GM19023 (cell line): ENCODE results near the gene ZNF32.

Experiments
- ATAC-seq: cut with Tn5 transposase; IDR thresholded peaks from one replicate; pipeline ENCODE4 v1.9.1; 2021; ENCODE audit warnings: mild to moderate bottlenecking, moderate library complexity; ENCODE audit not compliant: unreplicated experiment

Gene ZNF32

DNA sequence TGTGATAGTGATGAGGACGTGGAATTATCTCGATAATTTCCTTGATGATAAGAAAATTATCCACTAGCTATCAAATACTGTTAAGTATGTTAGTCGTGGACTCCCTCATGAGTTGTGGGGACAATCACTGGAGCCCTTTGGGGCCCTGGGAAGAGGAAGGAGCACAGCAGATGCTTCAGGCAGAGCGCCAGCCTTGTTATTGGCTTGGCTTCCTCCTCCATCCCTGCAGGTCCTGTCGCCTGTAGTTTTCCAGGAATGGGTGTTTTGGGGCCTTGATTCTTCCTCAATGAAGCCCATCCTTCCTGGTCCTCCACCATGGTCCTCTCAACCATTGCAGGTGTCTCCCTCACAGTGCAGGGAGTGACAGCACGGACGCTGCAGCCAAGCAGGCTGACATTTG lies 32.5 kb upstream of the ZNF32 start:
- ATAC-seq = no peak

DNA sequence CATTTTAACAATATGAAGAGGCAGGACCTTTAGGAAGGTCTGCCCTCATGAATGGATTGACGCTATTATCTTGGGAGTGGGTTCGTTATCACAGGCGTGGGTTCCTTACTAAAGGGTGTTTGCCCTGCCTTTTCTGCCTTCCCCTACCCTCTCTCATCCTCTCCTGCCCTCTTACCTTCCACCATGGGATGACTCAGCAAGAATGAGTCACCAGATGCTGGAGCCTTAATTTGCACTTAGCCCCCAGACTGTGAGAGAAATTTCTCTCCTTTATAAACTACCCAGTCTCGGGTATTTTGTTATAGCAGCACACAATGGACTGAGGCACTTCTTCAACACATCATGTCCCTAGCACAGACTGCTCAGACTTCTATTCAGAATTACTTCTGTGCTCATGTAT lies 31.4 kb upstream of the ZNF32 start:
- ATAC-seq = no peak

DNA sequence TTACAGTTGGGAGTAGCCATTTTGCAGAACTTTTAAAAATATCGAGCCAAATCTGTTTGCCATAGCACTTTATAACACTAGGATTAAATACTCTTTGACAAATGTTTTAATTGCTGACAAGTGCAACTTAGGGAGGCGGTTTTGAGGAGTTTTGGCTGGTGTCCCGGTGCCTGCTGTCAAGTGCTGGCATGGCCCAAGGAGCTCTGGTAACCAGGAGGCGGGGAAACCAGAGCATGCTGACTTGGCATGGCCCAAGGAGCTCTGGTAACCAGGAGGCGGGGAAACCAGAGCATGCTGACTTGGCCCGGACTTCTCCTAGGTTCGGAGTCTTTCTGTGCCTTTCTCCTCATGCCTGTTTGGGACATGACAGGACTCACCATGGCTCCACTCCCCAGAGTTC lies 30.8 kb upstream of the ZNF32 start:
- ATAC-seq = no peak

DNA sequence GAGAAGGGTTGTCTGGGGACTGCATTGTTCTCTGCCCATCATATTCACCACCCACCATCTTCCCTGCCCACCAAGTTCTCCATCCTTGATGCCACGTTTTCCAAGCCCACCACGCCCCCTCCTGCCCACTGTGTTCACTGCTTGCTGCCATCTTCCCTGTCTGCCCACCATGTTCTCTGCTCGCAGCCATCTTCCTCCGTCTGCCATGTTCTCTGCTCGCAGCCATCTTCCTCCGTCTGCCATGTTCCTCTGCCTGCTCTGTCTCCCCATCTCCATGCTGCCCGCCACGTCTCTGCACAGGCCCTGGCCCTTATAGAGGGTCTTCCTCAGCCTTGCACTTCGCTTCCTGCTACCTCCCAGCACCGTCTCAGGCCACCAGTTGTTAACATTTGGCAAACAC lies 30.0 kb upstream of the ZNF32 start:
- no peak for ATAC-seq

DNA sequence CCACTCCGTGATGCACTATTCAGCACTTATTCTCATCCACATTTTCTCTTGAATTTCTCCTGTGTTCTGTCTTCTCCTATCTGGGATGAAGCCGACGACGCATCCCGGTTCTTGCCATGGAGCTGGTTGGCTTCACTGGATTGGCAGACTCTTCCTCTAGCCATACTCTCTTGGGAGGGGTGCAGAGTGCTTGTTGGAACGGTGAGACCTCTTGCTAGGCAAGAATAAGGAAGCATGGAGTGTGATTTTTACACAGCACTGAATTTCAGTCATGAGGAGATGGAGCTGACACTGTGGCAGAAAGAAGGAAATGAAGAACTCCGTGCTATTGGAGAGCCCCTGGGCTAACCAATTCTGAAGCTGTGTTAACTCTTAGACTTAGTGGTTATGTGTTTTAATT lies 28.2 kb upstream of the ZNF32 start:
- no peak for ATAC-seq

DNA sequence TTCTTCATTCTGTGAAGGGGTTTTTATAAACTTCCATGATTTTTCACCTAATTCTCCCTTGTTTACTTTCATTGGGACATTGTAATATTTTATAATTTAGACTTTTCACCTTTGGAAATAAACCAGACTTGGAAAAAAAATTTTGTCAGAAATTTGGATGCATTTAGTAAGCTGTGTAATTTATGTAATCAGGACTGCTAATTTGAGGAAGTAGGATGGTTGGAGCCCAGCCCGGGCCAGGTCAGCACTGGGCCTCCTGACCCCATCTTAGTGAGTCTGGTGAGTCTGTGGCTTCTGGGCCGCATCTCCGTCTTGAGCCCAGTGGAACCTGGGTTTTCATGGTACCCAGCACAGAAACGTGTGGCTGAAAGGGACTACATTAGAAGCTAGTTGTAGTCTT lies 27.6 kb upstream of the ZNF32 start:
- no peak for ATAC-seq

DNA sequence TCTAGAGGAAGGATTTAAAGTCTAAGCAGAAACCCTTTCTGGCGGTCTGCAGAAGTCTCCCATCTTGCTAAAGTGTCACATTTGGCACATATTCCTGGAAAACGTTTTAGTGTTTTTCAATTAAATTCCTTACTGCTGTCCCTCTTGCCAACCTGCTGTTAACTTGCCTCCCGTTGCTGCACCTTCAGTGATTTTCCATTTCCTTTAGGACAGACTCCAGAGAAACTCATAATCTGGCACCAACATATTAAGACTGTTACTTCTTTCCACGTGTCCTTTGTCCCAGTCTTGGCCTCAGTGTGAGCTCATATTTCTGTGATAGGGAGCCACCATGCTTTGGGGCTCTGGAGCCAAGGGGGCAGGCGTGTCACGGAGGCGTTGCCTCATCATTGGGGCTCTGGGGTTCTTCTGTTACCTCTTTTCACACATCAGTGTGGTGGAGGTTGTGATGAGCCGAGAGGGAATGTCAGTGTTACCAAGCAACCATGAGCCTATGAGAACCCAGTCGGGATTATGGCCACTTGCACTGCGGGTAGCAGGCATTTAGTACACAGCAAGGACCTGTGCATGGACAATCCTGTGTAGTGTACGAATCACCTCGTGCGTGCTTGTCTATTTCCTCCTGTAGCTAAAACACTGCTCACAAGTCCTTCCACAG lies 26.0 kb upstream of the ZNF32 start:
- ATAC-seq = no peak

DNA sequence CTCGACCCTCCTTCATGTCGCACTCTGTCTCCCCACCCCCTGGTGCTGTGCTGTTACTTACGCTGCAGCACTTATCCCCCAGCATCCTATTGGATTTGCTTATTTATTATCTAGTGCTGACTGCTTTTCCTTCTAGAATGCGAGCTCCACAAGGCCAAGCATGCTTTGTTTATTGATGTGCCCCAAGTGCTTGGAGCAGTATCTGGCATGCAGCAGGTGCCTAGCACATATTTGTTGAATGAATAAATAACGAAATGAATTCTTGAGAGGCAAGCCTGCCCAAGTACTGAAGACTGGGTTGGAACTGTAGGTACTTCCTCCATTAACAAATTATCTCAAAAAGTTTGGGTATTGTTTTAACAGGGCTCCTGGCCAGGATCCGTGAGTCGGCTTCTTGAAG lies 24.8 kb upstream of the ZNF32 start:
- ATAC-seq = no peak

DNA sequence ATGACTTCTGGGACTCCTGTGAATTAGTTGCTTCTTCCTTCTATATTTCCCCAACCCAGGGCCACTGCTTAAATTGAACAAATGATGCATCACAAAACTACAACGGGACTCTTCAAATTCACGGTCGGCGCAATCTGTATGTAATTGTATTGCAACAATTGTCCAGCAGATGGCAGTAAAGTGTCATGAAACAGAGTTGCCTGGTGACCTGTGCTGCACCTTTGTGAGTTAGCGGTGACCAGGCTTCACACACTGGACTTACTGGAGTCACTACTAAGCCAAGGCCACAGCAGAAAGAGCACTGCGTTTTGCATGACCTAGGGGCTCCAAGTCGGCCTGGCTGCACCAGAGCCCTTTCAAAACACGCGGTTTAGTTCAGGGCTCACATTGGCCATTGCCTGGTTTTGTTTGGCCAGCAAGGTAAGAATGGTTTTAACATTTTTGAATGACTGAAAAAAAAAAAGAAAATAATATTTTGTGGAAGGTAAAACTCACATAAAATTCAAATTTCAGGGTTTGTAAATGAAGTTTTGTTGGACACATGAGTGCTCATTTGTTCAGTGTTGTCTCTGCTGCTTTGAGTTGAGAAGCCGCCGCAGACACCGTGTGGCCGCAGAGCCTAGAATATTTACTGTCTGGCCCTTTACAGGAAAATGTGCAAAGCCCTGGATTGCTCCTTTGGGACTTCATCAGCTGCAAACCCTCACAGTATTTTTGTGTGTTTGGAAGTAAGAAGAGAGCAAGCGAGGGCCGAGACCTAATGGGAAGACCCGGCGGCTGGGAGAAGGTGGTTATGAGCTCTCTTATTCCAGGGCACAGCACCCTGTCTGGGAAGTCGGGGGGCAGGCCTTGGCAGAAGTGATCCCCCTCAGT lies 23.2 kb upstream of the ZNF32 start:
- no peak for ATAC-seq

DNA sequence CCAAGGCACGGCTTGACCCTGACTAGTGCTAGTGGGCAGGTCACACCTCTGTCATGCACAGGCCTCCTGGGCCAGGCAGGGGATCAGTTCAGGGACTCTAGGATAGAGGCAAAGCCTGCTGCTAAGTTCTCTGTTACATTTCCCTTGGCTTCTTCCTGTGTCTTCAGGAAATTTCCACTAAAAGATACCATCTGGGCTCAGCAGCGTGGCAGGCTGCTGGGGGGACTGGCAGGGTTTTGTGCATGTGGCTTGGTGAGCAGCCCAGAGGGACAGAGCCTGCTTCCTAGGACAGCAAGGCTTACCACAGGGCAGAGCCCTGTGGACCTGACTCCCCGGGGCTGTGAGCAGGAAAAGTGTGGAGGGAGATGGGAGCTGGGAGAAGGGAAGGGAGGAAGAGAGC lies 20.7 kb upstream of the ZNF32 start:
- no peak for ATAC-seq

DNA sequence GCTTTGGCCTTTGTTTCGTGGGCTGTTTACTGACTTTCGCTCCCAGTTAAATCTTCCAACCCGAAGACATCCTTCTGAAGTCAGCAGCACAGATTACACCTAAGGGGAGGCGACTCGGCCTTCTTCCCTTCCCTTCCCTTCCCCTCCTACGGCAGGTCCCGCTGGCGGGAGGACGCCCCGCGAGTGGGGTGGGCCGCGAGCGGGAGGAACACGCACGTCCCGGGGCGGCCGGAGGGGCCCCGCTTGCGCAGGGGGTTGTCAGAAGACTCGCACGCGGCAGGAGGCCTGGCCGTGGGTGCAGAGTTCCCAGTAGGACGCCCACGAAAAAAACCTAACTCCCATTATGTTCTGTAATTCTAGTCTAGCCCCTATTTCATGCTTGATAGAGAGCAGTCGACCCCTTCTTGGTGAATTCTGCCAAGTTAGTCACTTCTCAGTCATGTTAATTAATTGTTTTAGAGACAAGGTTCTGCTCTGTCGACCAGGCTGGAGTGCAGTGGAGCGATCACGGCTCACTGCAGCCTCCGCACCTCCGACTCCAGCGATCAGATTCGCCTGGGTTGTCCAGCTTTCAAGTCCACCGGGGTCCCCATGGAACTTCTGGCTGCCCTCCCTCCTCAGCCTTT lies 19.2 kb upstream of the ZNF32 start:
- ATAC-seq = no peak

DNA sequence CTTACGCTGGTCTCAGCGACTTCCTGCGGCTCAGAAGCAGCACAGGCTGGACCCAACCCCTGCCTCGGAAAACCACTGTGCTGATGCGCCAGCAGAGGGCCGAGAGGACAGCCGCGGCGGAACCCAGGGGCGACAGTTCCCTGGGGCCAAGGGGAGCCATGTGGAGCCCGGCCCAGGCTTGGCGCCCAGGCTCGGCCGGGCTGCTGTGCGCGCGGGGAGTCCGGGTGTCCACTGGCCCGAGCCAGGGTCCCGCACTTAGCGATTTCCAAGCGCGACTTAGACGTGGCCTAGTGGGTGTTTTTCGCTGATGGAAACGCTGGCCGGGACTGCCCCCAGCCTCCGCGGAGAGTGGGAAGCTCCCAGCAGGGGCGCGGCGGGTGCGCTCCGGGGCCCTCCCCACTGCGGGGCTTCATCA lies 18.6 kb upstream of the ZNF32 start:
- ATAC-seq = no peak

DNA sequence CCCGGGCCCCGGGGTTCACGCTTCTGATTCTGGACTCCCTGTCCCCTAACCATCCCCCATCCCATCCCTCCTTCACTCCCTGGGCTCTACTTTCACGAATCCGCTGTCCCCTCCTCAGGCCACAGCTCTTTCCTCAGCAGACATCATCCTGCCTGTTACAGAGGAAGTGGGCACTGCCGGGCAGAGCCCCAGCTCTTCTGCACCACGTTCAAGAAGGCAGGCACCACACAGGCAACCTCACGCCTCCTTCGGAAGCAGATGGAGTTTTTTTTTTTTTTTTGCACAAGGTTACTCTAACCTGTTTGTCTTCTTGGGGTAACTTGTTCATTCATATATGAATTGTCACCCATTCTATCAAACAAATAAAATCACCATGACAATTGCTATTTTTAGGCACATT lies 17.9 kb upstream of the ZNF32 start:
- no peak for ATAC-seq

DNA sequence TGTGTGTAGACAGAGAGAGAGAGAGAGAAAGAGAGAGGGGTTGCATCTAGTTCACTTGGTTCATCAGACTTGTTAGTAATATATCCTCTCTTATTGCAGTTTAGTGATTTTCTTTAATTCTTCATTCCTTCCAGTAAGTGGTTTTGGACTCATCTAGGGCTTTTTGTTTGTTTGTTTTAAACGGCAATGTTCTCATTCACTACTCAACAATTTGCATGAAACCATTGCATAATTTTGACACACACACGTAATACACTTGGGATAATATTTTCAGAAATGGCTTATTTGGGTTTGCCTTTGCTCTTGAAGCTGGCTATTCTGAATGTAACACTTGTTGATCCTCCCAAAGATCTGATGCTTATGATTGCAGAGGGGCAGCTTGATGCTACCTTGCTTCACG lies 16.4 kb upstream of the ZNF32 start:
- ATAC-seq = no peak

DNA sequence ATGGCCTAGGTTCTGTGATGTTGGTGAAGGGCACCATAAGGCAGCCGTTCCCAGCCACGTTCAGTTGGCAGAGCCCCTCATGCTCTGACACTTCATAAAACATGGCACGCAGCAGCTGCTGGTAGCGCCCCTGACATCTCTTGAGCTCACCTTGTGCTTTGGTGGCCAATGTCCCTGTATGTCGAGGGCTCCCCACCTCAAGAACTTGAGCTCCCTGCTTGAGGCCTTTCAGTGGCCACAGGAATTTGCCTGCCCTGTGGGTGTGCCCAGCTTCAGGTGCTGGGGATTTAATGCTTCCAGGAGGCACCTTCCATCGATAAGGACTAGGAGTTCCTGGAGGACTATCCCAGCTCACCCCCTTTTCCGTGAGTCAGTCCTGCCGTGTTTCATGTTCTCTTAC lies 9.5 kb upstream of the ZNF32 start:
- no peak for ATAC-seq

DNA sequence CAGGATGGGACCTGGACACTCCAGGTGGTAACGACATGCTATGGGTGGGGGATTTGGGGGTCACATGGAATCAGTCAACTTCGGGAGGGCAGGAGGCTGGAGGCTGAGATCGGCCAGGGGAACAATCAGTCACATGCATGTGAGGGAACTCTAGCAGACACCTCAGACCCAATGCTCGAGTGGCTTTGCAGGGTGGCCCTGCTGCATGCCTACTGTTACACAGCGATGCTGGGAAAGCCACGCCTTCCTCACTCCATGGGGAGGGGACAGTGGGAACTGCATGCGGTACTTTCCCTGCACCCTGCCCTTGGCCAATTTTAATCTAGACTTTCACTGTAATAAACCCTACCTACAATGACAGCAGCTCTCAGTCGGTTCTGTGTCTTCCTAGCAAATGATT lies 6.6 kb upstream of the ZNF32 start:
- ATAC-seq = no peak

DNA sequence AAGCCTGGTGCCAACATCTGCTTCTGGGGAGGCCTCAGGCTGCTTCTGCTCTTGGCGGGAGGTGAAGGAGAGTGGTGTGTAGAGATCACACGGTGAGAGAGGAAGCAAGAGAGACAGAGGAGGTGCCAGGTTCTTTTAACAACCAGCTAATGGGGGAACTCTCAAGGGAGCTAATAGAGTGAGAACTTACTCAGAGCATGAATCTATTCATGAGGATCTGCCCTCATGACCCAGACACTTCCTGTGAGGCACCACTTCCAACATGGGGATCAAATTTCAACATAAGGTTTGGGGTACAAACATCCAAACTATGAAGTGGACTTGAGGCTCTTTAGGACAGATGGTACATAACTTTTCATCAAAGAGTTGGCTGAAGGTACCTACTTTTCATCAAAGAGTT lies 5.1 kb upstream of the ZNF32 start:
- ATAC-seq = no peak

DNA sequence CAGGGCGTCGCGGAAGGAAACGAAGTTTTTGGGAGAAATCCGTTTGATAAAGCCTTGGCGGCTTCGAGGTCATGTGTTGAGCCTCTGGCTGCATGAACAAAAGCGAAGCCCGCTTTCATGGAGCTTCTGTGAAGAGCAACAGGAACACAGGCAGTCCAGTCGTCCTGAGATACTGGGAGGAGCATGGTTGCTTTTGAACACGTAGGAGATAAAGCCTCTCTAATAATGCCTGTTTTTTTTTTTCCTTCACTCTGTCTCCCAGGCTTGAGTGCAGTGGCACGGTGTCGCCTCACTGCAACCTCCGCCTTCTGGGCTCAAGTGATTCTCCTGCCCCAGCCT lies 473 bp upstream of the ZNF32 start:
- ATAC-seq = peak; percentile 4

DNA sequence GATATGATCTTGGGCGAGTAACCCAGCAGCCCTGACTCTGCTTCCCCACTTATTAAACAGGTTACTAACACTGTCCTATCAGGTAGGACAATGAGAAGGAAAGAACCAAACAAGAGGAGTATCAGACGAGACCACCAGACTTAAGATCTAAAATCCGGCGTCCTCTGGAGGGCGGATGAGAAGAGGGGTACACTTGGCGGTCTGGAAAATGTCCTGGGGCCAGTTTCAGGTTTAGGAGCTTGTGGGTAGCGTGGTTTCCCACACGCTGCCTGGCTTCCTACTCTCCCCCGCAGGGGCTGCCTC lies 635 bp downstream of the ZNF32 start:
- ATAC-seq = no peak

DNA sequence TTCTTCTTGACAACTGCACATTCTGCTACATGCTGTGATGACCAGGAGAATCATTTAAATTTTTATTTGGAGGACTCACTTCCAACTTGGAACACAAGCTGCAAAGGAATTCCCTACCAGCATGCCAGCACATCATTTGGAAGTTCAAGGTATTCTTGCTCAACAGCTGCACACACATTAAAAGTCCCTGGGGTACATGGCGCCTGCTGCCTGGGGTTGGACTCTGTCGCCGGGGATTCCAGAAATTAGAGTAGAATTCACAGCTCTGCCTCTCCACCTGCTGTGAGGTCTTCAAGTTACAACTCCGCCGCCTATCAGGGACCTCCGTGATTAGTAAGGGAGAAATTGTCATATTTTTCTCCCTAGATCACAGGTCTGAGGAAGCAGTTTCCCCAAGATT lies 1.1 kb downstream of the ZNF32 start:
- ATAC-seq = no peak

DNA sequence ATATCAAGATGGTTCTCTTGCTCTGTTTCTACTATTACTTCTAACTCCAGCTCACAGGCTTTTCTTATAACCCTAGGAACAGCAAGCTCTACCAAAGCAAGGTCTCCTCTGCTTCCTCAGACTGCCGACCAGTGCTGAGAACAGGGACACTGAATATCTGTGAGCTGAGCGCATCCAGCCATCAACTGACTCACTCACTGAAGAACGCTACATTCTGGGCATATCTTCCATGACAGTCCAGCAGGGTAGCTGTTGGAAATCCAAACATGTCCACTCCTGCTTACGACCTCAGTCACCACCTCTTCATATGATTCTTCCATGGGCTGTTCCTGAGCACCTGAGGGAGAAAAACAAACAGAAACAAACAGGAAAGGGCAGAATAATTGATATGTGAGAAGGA lies 2.8 kb downstream of the ZNF32 start:
- no peak for ATAC-seq

DNA sequence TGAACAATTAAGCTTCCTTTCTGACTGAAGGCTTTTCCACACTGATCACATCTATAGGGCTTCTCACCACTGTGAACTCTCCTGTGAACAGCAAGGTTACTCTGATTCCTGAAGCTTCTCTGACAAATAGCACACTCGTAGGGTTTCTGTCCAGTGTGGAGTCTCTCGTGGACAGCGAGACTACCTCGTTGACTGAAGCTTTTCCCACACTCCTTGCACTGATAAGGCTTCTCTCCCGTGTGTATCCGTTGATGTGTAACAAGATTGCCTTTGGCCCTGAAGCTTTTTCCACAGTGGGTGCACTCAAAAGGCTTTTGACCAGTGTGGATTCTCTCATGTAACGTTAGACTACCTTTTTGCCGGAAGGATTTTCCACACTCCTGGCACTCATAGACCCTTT lies 4.4 kb downstream of the ZNF32 start:
- no peak for ATAC-seq

DNA sequence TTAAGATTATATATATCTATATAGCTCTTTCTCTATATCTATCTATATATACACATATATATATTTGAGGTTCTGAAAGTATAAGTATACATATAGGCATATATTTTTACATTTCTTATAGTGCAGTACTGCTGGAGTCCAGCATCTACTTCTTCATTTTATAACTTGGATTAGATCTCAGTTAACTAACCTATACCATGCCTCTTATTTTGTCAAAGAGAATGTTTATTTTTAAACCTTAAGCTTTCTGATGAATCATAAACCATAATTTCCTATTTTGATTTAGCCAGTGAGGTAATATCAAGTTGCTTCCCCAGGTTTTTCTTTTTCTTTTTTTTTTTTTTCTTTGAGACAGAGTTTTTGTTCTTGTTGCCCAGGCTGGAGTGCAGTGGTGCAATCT lies 8.1 kb downstream of the ZNF32 start:
- no peak for ATAC-seq
